Measurements from ENCODE around the gene ZNF764. TPM values are rescaled to one million over a fixed set of nuclear protein-coding genes. Genes with fewer than 3 reads are reported as not detected.

Gene ZNF764
- total RNA-seq, 1 donor from 2014 or later: 39.0 TPM

DNA sequence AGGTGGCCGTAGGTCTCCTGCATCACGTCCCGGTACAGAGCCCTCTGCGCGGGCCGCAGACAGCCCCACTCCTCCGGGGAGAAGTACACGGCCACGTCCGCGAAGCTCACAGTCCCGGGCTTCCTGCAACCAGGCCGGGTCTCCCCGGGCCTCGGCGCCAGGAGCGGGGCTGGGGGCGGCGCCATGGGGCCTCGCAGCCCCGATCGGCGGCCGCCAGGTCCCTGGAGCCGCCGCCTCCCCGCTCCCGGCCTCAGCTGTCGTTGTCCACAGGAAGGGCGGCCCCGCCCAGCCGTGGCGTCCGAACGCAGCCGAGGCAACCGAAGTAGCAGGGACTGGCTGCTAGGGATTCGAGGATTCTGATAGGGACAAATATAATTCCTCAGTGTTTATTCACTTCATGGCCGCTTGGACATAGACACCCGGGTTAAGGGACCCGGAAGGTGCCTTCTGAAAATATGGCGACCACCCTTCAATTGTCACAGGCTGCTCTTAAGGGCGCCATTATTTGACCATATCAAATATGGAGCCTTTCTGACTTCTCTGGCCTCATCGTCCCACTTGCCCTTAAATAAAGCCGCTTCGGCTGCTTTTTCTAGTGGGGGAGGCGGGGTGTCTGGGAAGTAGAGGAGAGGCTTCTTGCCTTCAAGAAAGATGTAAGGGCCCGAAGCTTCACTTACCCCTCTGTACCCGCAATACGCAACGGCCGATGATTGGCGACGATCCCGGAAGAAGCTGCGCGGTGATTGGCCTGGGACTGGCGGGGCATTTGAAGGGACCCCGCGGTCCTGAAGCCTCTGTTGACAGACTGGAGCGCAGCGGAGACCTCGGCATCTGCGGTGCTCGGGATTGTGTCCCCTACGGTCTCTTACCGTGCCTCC lies 13.5 kb upstream of the ZNF764 start, which contains the start of gene ZNF688:
Gene ZNF688 (minus strand): TSS at position 270 of the 878 bp plus-strand sequence. CDS start 85 bp downstream, at position 185.
- Mint-ChIP-seq H3K27ac (ENCODE audit: unreplicated experiment) (peak within 1 kb of the TSS; percentile 96), H3K4me1 (ENCODE audit: low read depth, unreplicated experiment) (peaks cover 12% of the 10 kb centered on the region), H3K36me3 (ENCODE audit: unreplicated experiment) (no peaks in the 10 kb centered on the region), H3K9me3 (ENCODE audit: unreplicated experiment) (peaks cover 10% of the 10 kb centered on the region), H3K27me3 (ENCODE audit: unreplicated experiment) (peaks cover 4% of the 10 kb centered on the region), H3K4me3 (ENCODE audit: unreplicated experiment) (peak within 1 kb of the TSS; percentile 96)
- TF ChIP-seq, protein P1, sequence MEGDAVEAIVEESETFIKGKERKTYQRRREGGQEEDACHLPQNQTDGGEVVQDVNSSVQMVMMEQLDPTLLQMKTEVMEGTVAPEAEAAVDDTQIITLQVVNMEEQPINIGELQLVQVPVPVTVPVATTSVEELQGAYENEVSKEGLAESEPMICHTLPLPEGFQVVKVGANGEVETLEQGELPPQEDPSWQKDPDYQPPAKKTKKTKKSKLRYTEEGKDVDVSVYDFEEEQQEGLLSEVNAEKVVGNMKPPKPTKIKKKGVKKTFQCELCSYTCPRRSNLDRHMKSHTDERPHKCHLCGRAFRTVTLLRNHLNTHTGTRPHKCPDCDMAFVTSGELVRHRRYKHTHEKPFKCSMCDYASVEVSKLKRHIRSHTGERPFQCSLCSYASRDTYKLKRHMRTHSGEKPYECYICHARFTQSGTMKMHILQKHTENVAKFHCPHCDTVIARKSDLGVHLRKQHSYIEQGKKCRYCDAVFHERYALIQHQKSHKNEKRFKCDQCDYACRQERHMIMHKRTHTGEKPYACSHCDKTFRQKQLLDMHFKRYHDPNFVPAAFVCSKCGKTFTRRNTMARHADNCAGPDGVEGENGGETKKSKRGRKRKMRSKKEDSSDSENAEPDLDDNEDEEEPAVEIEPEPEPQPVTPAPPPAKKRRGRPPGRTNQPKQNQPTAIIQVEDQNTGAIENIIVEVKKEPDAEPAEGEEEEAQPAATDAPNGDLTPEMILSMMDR (IDR thresholded peaks at IDR 0.05; ENCODE audit: partially characterized antibody, unreplicated experiment): no peak
- DNase-seq: peak; percentile 88

DNA sequence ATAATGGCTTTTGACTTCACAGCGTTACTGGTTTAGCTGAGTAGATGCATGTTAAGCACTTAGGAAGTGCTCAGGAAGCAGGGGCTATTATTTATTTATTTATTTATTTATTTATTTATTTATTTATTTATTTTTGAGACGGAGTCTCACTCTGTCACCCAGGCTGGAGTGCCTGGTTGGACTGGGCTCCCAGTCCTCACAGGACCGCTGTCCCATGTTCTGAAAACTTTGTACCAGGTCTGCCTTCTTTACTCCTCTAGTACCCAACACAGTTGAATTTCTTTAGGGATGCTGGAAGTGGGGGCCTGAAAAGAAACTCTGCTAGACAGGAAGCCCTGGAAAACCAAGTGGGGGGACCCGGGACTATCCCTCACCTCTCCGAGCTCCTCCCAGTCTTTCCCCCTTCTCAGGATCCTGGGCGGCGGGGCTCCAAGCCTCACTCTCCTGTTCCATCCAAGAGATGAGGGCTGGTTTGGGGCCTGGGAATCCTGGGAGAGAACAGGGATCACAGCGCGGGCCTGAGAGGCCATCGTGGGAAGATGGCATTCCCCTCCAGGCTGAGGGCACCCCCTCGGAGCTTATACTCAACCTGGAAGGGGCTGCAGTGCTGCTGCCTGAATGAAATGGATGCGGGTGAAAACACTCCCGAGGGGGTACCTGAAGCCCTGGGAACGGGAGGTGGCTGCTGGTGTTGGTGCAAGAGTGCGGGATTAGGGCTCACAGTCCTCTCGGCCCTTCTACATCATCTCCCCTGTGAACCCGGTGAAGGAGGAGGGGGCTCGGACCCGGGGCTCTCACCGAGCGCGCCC lies 12.7 kb upstream of the ZNF764 start:
- H3K36me3 Mint-ChIP-seq (ENCODE audit: unreplicated experiment): no peaks in the 10 kb centered on the region
- H3K4me1 Mint-ChIP-seq (ENCODE audit: low read depth, unreplicated experiment): peaks cover 21% of the 10 kb centered on the region
- TF ChIP-seq, protein P1 (IDR thresholded peaks at IDR 0.05; ENCODE audit: partially characterized antibody, unreplicated experiment): no peak

DNA sequence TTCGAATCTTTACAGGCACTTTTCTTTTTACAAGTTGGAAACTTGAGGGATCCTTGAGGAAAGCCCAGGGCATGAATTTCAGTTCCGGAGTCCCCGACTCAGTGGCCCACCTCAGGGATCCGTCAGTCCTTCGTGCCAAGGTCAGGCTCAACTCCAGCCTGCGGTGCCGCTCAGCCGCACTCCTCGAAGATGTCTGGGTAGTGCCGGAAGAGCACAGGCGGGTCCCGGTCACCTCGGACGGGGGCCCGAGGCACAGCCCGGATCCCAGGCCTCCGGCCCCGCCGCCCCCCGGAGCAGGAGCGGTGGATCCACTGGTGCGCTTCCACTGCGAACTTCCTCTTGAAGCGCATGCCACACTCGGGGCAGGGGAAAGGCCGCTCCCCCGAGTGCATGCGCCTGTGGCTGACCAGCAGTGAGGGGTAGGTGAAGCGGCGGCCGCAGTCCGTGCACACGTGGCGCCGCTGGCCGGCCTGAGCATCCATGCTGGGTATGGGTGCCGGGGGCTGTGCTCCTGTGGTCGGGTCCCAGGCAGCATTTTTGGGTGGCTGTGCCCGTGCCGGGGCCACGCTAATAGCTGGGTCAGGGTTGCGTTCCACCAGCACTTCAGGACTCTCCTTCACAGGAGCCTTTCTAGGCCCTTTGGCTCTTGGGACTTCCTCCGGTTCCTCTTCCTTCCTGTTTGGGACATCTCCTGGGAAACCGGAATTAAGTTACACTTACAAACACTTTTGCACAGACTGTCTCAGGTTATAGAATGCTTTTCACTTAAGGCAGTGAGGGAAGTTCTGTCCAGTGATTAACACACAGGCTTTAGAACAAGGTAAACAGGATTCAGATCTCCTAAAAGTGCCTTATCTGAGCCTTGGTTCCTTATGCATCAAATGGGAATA lies 11.8 kb upstream of the ZNF764 start:
- Mint-ChIP-seq H3K4me3 (ENCODE audit: unreplicated experiment) (peak overlapping the region; percentile 89), H3K36me3 (ENCODE audit: unreplicated experiment) (no peaks in the 10 kb centered on the region), H3K27ac (ENCODE audit: unreplicated experiment) (peak overlapping the region; percentile 67), H3K27me3 (ENCODE audit: unreplicated experiment) (peaks cover 12% of the 10 kb centered on the region), H3K9me3 (ENCODE audit: unreplicated experiment) (peaks cover 21% of the 10 kb centered on the region), H3K4me1 (ENCODE audit: low read depth, unreplicated experiment) (peaks cover 27% of the 10 kb centered on the region)
- no peak for DNase-seq
- TF ChIP-seq, protein P1 (IDR thresholded peaks at IDR 0.05; ENCODE audit: partially characterized antibody, unreplicated experiment): no peak

More for the DNA sequence above, 12.7 kb upstream of the ZNF764 start:
- Mint-ChIP-seq H3K9me3 (ENCODE audit: unreplicated experiment) (peaks cover 15% of the 10 kb centered on the region), H3K4me3 (ENCODE audit: unreplicated experiment) (peak overlapping the region; percentile 89), H3K27me3 (ENCODE audit: unreplicated experiment) (peaks cover 6% of the 10 kb centered on the region), H3K27ac (ENCODE audit: unreplicated experiment) (peak overlapping the region; percentile 96)
- DNase-seq: peak; percentile 44

DNA sequence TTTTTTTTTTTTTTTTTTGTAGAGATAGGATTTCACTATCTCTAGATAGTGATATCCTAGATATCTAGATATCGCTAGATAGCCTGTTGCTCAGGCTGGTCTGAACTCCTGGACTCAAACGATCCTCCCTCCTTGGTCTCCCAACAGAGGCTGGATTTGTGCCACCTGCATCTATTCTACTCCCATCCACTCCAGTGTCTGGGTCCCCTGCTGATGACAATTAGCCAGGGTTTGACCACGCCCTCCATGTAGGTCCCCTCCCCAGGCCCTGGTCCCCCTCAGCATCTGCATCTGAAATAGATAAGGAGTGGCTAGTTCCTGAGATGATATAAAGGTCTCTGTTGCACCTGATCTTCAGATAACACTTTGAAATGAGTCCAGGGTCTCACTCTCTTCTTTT lies 11.1 kb upstream of the ZNF764 start:
- no peak for DNase-seq
- H3K4me3 Mint-ChIP-seq (ENCODE audit: unreplicated experiment): no peak overlapping the region
- no peak overlapping the region for H3K27ac Mint-ChIP-seq (ENCODE audit: unreplicated experiment)
- peaks cover 29% of the 10 kb centered on the region for H3K4me1 Mint-ChIP-seq (ENCODE audit: low read depth, unreplicated experiment)
- H3K36me3 Mint-ChIP-seq (ENCODE audit: unreplicated experiment): no peaks in the 10 kb centered on the region
- TF ChIP-seq, protein P1 (IDR thresholded peaks at IDR 0.05; ENCODE audit: partially characterized antibody, unreplicated experiment): no peak
- H3K27me3 Mint-ChIP-seq (ENCODE audit: unreplicated experiment): peaks cover 12% of the 10 kb centered on the region
- H3K9me3 Mint-ChIP-seq (ENCODE audit: unreplicated experiment): peaks cover 21% of the 10 kb centered on the region
